ENCODE results near the gene MRPL36. TPM values are rescaled to one million over a fixed set of nuclear protein-coding genes. Genes with fewer than 3 reads are reported as not detected.

The MRPL36 gene
- total RNA-seq, 1 donor from 2014 or later: 57.4 TPM

GRCh38 chr5:1751026-1751863 is 48.4 kb downstream of the MRPL36 start:
- Histone ChIP-seq H3K9me3 (replicated peaks) (no peaks in the 10 kb centered on the region), H3K27me3 (ENCODE audit: low read depth) (peaks cover 65% of the 10 kb centered on the region), H3K4me1 (no peaks in the 10 kb centered on the region), H3K27ac (replicated peaks) (no peak overlapping the region), H3K36me3 (no peaks in the 10 kb centered on the region), H3K4me3 (no peak overlapping the region)
- intact Hi-C loops (cut with micrococcal nuclease): no loop called here
- no peak for DNase-seq
- no peak for TF ChIP-seq CTCF (IDR thresholded peaks at IDR 0.05; ENCODE audit: borderline replicate concordance)

GRCh38 chr5:1750469-1750868 is 49.2 kb downstream of the MRPL36 start:
- intact Hi-C loops (cut with micrococcal nuclease): no loop called here
- Histone ChIP-seq H3K4me1 (no peaks in the 10 kb centered on the region), H3K27me3 (ENCODE audit: low read depth) (peaks cover 68% of the 10 kb centered on the region), H3K36me3 (no peaks in the 10 kb centered on the region), H3K9me3 (replicated peaks) (no peaks in the 10 kb centered on the region), H3K27ac (replicated peaks) (no peak overlapping the region), H3K4me3 (no peak overlapping the region)
- DNase-seq: no peak
- TF ChIP-seq CTCF (IDR thresholded peaks at IDR 0.05; ENCODE audit: borderline replicate concordance): no peak

GRCh38 chr5:1749346-1750124 is 50.1 kb downstream of the MRPL36 start:
- intact Hi-C loops (cut with micrococcal nuclease): no loop called here
- Histone ChIP-seq H3K27ac (replicated peaks) (no peak overlapping the region), H3K27me3 (ENCODE audit: low read depth) (peaks cover 65% of the 10 kb centered on the region), H3K4me1 (no peaks in the 10 kb centered on the region), H3K36me3 (no peaks in the 10 kb centered on the region), H3K4me3 (no peak overlapping the region), H3K9me3 (replicated peaks) (no peaks in the 10 kb centered on the region)
- TF ChIP-seq CTCF (IDR thresholded peaks at IDR 0.05; ENCODE audit: borderline replicate concordance): no peak
- DNase-seq: no peak

GRCh38 chr5:1748845-1749244 is 50.8 kb downstream of the MRPL36 start:
- H3K9me3 ChIP-seq (replicated peaks): no peaks in the 10 kb centered on the region
- H3K4me1 ChIP-seq: no peaks in the 10 kb centered on the region
- intact Hi-C loops (cut with micrococcal nuclease): no loop called here
- no peak overlapping the region for H3K27ac ChIP-seq (replicated peaks)
- no peak for TF ChIP-seq CTCF (IDR thresholded peaks at IDR 0.05; ENCODE audit: borderline replicate concordance)
- no peaks in the 10 kb centered on the region for H3K36me3 ChIP-seq
- no peak overlapping the region for H3K4me3 ChIP-seq
- no peak for DNase-seq
- H3K27me3 ChIP-seq (ENCODE audit: low read depth): peaks cover 62% of the 10 kb centered on the region

Other genes with a start within 250 kb of the MRPL36 start
- gene NDUFS6, start 1.6 kb upstream of the MRPL36 start, total RNA-seq: 122 TPM
- 18.6 TPM for gene IRX4, start 83.1 kb upstream of the MRPL36 start, total RNA-seq

Data from left ventricle myocardium inferior (tissue), 1 donor.